B cell (primary cell): ENCODE data around the gene FANCM.

Experiments used
- EZH2 ChIP-seq: IDR thresholded peaks from 2 replicates; pipeline ENCODE4 v1.6.1; 2012; ENCODE audit warnings: borderline replicate concordance, low read depth, mild to moderate bottlenecking, moderate library complexity, low read length; ENCODE audit not compliant: insufficient read depth, poor library complexity, severe bottlenecking
- TF ChIP-seq, protein P1 (sequence below): fragments of 200-600 bp; IDR thresholded peaks from one replicate; pipeline ENCODE4 v1.8.0; 2022; ENCODE audit warnings: antibody characterized with exemption, mild to moderate bottlenecking

DNA sequence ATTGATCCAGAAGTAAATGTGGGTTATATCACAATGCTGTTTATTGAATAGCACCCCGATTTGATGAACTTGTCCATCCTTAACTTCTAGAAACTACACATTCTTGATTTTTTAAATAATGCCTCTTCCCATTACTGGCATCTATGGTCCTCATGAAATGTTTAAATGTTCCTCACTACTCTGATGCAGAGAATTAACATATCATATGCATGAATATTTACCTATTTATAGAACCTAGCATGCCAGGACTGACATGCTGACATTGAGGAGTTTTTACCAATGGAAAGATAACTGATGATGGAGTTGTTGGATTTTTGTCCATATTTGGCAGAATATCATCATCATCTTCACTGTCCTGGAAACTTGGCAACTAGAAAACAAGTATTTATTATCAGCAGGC is 74.4 kb downstream of the FANCM start:
- TF ChIP-seq, protein P1, sequence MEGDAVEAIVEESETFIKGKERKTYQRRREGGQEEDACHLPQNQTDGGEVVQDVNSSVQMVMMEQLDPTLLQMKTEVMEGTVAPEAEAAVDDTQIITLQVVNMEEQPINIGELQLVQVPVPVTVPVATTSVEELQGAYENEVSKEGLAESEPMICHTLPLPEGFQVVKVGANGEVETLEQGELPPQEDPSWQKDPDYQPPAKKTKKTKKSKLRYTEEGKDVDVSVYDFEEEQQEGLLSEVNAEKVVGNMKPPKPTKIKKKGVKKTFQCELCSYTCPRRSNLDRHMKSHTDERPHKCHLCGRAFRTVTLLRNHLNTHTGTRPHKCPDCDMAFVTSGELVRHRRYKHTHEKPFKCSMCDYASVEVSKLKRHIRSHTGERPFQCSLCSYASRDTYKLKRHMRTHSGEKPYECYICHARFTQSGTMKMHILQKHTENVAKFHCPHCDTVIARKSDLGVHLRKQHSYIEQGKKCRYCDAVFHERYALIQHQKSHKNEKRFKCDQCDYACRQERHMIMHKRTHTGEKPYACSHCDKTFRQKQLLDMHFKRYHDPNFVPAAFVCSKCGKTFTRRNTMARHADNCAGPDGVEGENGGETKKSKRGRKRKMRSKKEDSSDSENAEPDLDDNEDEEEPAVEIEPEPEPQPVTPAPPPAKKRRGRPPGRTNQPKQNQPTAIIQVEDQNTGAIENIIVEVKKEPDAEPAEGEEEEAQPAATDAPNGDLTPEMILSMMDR: no peak
- TF ChIP-seq EZH2: no peak
